Middle frontal gyrus (tissue), 1 donor: Measurements from ENCODE around the gene ADAMTS14.

Source experiments
- DNase-seq: peaks from one replicate; pipeline ENCODE4 v3.0.0-alpha.2; 2015; ENCODE audit warnings: low spot score; ENCODE audit errors: extremely low spot score

ADAMTS14 gene

DNA sequence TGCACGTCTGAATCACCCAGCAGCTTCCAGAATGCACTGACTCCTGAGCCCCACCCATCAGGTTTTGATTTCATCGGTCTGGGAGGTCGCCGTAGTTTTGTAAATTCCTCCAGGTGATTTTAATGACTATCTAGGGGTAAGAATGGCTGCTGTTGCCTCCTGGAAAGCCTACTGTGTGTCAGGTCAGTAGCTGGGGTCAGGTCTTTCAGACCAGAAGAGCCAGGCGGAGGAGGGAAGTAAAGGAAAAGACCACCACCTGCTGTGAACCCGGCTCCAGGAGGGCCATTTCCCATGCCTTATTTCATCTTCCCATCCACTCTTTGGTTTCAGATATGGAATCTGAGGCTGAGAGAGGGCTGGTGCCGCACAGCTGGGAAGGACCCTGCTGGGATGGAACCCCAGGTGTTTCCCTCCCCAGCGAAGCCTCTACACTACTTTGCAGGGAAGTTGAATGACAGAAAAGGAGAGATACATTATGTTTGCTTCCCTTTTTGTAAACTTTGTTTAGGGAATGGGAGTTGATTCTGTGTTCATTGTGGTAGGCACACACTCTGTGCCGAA lies 19.8 kb downstream of the ADAMTS14 start:
- no peak for DNase-seq

DNA sequence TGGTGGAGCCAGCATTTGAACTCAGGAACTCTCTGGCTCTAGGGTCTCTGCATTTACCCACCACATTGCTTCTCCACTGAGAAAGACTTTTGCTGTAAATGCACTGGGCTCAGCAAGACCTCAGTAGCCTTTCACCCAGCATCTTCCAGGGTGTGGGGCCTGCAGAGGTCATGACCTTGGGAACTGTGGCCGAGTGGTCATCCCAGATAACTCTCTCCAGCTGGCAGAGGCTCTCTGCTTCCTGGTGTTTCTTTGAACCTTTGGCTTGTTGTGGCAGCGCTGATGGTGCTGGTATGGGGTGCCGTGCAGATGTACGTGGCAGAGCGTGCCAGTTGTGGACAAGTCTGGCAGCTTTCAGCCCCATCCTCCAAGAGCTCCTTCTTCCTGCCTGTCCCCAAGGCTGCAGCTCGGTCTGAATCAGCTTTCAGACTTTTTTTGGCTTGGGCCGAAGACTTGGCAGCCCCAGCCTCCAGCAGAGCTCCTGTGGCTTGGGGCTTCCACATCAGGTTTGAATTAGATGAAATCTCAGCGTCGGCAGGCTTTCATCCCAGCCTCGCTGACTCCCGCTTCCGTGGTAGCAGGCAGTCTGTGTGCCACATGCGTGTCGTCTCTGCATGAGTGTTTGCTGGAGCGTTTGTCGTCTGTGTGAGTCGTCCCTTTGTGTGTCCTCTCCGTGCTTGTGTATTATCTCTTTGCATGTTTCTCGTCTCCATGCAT lies 21.5 kb downstream of the ADAMTS14 start:
- no peak for DNase-seq

DNA sequence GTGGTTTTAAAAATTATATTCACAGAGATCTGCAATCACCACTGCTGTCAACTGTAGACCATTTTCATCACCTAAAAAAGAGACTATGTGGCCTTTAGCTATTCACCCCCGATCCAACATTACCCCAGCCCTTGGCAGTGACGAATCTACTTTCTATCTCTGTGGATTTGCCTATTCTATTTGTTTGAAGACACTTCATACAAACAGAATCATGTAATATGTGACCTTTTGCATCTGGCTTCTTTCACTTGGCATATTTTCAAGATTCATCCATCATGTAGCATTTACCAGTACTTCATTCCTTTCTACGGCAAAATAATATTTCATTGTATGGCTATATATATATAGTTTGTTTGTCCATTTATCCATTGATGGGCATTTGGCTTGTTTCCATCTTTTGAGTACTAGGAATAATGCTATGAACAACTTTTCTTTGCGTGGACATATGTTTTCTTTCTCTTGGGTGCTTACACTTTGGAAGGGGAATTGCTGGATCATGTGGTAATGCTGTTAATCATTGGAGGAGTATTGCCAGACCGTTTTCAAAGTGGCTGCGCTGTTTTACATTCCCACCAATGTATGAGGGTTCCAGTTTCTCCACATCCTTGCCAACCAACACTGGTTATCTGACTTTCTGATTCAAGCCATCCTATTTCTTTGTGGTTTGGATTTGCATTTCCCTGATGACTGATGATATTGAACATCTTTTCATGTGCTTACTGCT lies 22.3 kb downstream of the ADAMTS14 start:
- DNase-seq: no peak

DNA sequence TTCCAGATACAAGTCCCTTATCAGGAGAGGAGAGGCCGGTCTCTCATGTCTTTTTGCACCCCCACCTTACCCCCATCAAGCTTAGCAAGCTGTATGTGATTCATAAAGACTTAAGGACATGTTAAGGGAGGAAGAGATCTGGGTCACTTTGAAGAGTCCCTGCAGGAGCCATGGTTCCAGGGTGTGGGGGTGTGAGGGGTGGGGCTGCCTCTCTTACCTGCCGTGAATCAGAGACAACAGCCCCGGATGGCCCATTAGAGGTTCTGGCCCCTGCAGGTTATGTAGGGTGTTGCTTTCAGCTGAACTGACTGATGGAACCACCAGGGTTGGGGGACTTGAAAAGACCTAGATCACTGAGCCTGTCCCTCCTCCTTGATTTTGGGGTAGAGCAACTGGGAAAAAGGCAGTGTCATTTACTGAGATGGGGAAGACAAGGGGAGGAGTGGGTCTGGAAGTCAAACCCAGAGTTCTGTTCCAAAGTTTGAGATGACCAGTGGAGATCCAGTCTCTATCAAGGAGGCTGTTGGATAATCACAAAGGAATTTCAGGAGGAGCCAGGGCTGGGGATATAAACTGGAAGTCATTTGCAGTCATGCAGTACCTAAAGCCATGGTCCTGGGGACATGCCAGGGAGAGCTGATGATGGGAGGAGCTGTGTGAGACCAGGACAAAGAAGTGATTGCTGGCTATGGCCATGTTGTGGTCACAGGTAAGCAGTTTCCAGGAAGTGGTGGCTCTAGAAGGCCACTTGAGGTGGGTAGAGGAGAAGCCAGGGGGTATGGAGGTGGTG lies 23.1 kb downstream of the ADAMTS14 start:
- no peak for DNase-seq

DNA sequence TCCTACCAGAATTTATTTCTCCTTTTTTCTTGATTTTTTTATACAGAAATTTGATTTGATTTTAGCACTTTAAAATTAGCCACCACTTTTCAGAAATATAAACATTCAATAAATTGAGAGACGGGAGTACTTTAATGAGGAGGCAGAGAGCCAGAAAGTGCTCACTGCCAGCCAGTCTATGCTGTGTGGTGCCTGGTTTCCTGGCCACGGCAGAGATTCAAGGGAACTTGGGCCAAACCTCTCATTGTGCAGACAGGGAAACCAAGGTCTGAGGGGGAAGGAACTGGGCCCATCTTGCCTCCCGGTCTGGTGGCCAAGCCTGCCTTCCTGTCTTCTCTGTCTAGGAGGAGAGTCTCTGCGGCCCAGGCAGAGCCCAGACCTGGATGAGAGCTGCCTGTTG lies 25.9 kb downstream of the ADAMTS14 start:
- DNase-seq: no peak

DNA sequence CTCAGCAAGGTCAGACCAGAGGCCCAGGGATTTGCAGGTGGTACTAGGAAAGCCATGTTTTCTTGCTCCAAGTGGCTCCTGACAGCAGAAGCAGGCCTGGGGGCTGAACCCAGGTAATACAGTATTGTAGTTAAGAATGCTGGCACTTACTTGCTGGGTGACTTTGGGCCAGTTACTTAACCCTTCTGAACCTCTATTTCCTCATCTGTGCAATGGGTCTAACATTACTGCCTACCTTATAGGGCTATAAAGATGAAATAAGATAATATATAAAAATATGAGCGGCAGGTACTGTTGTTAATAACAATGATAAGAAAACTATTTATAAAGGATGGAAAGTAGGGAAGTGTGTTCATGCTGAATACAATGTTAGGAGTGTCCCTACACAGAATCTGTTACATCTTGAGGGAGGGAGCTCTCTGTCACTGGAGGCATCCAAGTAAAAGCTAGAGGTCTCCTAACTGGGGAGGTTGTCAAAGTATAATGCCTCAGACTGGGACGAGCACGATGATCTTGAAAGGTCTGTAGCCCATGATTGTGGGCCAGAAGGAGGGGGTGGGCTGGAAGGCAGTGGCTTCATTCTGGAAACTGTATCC lies 26.9 kb downstream of the ADAMTS14 start:
- no peak for DNase-seq

DNA sequence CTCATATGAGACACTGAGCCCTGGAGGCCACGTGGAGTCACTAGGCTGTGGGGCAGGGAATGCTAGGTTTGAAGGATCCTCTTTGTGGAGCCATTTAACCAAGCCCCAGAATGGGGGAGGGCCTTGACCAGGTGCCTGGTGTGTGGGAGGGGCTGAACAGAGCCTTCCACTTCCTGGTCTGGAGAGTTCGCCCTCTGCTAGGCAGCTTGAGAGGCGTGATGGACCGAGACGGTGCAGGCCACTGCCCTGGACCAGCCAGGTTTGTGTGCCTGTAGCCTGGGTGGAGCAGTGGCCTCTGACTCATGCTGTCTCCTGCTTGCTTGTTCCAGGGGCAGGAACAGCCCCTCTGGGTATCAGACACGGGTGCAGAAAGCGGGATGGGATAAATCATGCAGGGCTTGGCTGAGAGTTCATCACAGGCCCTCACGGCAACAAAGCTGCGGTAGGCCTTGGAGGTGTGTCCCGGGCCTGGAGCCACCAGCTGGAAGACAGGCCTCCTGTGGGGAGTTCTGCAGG lies 27.4 kb downstream of the ADAMTS14 start:
- no peak for DNase-seq

DNA sequence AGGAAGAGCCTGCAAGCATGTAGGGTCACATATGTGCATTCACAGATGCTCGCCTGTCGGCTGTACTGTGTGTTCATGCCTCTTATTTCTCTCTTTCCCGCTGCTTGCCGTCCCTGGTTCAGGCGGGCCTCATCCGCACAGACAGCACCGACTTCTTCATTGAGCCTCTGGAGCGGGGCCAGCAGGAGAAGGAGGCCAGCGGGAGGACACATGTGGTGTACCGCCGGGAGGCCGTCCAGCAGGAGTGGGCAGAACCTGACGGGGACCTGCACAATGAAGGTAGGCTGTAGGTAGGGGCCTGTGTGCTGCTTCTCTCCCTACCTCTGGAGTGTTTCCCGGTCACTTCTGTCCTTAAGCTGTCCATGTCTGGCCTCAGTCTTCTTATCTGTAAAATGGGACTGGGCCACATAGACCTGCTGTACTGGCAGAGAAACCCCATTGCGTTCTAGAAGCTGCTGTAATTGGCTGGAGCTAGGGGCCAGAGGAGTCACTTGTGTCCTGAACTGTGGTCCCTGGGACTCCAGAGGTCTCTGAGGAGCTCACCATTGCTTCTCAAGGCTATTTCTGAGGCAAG lies 30.0 kb downstream of the ADAMTS14 start:
- DNase-seq: no peak

DNA sequence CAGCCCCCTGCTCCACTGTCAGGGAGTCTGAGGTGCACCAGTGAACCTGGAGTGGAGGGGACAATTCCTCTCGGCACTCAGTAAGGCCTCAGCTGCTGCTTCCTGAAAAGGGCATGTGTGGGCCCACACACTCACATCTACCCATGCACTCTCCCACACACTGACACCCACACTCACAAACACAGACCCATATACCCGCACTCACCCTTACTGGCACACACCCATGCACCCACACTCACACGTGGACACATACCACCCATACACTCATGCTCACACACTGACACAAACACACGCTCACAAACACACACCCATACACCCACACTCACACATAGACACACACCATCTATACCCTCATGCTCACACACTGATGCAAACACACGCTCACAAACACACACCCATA lies 31.9 kb downstream of the ADAMTS14 start:
- DNase-seq: no peak

DNA sequence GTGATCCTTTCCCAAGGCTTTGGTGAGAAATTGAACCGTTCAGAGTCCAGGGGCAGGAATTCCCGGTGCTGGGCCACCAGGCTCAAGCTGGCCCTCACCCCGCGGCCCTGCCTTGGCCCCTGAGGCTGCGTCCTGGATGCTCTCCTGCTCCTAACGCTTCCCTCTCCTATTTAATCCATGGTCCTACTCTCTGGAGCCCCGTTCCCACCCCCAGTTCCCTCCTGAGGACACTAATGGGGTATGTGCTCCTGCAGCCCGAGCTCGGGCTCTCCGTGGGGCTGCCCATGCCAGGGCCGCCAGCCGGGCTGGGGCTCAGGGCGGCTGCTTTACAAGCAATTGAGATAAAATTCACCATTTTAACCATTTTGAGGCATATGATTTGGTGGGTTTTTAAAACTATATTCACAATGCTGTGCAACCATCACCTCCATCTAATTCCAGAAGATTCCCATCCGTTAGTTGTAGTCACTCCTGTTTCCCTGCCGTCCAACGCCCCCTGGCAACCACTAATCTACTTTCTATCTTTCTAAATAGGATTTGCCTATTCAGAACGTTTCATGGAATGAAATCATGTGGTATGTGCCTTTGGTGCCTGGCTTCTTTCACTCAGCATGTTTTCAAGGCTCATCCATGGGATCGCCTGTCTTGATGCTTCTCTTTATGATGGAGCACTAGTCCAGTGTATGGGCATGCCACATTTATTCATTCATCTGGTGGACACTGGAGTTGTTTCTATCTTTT lies 33.0 kb downstream of the ADAMTS14 start:
- DNase-seq: no peak

DNA sequence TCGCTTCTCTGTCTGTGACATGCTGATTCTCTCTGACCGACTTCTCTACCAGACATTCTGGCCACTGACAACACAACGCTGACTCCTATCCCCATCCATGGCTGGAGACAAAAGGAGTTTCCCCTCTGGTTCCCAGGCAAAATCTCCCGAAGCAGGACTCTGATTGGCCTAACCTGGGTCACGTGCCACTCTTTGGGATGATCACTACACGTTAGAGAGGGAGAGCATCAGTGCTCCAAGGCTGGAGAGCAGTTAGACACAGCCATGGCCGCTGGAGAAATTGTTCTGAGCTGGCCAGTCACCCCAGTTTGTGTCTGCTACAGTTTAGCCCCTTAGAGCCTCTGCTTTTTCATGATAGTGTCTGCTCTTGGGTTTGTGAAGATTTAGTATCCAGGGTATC lies 38.9 kb downstream of the ADAMTS14 start:
- no peak for DNase-seq

DNA sequence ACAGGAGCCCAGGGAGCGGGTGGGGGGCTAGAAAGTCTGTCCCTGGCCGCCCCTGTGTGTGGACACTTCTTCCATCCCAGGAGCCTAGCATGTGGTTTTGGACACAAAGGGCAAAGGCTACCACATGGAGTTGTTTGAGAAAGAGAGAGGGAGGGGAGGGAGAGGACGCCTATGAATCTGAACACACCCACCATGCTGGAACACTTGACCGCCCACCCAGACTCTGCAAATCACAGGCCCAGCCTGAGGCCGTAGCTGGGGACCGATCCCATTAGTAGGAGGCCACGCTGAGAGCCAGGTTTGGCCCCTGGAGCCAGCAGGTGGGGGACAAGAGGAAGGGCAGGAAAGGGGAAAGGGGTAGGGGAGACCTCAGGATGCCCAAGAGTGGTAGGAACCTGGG lies 39.6 kb downstream of the ADAMTS14 start:
- DNase-seq: no peak

DNA sequence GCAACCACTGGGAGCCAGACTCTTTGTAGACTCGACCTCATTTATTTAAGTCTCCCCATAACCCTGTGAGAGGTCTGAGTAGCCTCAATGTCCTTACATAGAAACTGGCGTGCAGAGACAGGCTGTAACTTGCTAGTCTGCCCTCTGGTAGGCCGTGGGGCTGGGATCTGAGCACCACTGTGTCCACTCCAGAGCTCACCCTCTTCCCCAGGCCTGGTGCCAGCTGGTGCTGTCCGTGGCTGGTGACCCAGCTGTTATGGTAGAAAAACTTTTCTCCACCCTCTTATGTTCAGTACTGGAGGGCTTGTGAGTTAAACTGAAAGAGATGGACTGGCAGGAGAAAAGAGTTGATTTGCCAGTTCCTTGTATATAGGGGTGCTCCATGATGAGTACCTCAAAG lies 41.9 kb downstream of the ADAMTS14 start:
- no peak for DNase-seq

DNA sequence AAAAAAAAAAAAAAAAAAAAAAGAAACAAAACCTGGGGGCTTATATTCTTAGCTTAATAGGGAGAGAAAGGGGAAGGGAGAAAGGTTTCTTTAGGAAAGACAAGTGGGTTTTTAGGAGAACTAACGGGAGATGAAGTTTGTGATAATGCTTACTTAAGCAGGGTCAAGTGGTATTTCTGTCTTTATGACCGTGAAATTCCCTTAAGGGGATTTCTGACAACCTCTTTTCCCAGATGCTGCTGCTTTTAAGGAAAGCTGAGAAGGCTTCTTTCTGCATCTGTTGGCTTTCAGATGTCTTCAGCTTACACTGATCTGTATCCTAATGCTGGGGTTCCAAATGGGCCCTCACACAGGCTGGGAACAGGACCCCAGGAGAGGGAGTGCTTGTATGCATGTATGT lies 42.6 kb downstream of the ADAMTS14 start:
- DNase-seq: no peak

DNA sequence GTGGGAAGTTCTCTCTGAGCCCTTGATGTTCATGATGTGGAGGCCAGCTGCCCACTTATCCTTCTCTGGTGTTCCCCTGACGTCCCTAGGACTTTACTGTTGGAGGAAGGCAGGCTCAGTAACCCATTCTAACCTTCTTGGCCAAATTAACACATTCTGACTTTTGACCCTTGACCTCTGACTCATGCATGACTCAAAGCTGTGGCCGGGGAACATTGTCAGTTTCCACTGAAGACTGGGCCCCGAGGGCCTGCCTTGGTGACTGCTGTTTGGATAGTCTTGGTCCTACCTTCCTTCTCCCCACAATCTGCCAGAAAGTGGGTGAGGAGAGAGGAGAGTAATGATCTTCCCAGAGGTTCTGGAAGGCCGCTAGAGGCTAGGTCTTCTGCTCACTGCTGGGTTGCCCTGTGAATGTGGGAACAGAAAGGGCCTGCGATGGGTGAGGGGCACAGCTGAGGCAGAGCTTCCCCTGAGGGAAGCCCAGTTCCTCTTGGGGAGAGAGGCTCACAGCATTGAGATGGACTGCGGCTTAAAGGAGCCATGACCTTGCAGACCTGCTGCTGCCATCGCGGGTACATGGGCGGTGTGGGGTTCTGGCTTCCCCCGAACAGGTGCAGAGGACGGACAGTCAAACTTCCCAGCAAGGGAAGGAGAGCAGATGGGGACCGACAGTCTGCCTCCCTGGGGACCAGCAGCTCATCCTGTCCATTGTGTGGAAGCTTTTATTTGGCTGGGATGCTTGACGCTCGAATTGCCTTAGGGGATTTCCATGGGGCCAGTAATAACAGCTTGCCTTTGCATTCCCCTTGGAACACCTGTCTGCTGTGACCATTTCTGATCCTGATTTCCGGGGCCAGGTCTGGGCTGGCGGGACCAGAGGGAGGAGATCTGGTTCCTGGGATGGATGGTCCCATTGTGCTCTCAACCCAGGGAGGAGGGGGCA lies 43.8 kb downstream of the ADAMTS14 start:
- no peak for DNase-seq

DNA sequence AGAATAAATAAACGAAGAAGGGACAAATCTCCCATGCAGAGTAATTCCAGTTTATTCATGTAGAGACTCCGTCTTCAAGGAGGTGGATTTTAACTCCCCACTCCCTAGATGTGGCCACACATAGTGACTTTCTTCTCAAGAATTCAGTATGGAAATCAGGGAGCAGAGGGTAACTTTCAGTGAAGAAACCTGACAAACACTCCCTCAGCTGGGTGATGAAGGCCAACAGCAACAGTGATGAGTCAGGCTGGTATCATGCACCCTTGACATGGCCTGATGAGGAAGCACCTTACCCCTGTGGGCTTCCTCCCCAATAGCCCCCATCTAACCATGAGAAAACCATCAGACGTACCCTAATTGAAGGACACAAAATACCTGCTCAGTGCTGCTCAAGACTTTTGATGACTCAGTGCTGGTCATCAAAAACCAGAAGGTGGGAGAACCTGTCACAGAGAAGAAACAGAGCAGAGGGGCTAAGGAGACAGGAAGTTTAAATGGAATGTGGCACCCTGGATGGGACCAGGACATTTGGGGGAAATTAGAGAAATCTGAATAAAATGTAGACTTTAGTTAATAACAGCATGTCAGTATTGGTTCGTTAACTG lies 50.6 kb downstream of the ADAMTS14 start:
- DNase-seq: no peak

DNA sequence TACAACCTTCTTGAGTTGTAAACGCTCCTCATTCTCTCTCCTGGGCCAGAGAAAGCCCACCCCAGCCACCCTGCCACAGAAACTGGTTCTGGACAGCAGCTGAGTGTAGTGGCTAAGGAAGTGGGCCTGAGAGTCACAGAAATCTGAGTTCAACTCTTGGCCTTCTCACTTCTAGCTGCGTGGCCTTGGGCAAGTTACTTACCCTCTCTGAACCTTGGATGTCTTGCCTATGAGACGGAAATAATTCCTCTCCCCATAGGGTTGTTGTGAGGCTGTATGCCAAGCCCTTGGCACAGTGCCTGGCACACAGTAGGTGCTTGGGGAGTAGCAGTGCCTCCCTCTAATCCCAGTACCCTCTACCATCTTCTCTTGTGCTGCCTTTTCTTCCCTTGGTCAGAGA lies 51.5 kb downstream of the ADAMTS14 start:
- DNase-seq: no peak

DNA sequence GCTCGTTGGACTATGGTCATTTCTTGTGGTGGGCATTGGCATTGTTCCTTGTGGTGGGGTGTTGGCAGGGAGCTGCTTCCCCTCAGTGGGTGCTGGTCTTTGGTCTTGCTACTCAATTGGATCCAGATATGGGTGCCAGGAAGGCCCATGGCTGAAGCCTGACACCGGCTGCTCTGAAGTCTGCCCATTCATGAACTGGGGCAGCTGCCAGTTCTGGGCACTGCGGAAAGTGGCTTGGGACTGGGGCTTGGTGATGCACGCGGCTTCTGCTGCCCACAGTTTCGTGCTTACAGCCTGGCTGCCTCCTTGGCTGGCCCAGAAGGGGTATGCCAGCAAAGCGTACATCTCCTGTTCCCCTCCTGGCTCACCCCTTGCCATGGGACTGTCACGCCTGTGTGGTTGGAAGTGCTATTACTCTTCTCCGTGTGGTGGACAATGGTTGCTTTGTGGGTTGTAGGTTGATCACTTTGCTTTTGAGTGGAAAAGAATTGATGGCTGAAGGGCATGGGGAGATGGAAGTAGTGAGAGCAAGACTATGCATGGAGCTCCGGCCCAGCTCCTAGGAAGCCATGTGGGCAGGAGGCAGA lies 54.7 kb downstream of the ADAMTS14 start:
- no peak for DNase-seq
